SIG-M5 treated with dmso at 0.1 percent for 504 hours (cell line): ENCODE results near the gene ZNF189.

Experiments used
- DNase-seq: peaks from one replicate; lab custom pipeline; 2025; ENCODE audit not compliant: unreplicated experiment; lab: John Stamatoyannopoulos, UW

The ZNF189 gene

DNA sequence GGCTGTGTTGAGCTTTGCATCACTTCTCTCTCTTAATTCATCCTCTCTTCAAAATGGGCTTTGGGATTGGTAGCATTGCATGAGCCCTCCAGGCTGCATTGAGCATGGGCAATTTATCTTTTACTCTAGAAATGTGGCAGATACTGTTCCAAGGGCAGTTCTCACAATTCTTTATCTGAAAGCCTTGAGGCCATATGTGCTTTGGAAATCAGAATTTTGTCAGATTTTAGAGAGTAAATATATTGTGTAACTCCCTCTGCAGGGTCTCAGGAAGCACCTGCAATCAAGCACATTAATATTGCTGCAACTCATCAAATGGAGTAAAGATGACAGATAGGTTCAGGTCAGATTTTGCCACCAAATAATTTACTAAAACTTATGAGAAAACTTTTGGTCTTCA is 19.3 kb downstream of the ZNF189 start:
- DNase-seq = no peak

DNA sequence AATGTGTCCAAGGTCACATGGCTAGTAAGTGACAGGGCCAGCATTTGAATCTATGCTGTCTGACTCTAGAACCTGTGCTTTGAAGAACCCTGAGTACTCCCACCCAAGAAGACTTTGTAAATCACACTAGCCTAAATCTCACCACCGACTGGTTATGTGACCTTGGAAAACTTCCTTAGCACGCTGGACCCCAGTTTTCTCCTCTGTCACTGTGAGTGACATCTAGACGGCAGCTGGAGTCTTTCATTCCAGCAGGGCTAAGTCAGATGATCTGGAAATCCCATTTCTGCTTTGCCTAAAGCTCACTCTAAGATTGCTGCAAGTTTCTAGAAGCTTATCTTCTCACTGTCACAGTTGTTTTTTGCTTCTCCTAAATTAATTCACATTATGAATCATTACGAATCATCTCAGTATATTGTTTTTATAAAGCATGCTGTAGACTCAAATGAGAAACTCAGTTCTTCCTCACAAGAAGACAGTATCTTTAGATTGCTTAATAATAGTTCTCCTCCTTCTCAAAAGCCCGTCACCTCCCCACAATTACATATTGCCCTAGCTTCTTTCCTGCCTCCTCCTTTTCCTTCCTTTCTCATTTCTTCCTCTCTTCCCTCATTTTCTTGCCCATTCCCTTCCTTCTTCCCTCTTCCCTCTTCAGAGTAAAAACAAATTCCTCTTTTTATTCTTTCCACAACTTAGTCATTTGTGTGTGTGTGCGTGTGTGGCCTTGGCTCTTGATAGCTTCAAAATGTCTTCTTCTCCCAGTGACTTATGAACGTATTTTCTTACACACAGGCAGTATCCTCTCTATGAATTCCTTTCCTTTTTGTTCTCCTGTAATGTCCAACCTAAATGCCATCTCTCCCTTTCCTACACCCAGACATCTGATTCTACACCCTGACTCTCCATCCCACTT is 20.1 kb downstream of the ZNF189 start:
- no peak for DNase-seq

GRCh38 chr9:101419863-101420262 is 21.2 kb downstream of the ZNF189 start:
- no peak for DNase-seq

DNA sequence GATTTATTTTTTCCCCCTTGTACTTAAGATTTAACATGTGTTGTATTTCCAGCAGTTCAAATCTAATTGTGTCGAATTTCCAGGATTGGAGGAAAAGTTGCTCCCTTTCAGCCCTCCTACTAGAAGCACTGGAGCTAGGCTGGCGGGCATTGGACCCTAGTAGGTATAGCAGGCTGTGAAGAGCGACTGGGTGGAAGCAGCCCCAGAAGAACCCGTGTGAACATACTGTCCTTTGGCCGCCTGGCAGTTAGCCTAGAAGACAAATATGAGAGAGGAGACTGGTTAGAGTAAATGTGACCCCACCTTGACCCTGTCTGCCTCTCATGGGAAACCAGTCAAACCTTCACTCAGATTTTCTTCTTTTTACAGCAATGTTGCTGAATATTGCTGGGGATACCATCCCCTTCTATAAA is 23.0 kb downstream of the ZNF189 start:
- DNase-seq = no peak

DNA sequence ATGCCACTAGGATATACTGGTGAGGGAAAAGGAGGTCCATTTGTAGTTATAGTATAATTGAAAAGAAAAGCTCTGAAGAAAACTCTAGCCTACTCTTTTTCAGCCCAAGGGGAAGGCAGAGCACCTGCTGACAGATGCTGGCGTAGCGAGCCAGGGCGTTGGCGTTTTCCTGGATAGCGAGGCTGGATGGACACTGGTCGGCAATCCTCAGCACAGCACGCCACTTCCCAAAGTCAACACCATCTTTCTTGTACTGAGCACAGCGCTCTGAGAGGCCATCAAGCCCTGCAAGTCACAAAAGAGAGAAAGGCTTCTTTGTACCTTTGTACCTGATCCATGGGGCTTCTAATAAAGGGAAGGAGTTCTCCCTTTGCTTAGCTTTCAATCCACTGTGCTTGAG is 28.7 kb downstream of the ZNF189 start:
- DNase-seq = no peak

GRCh38 chr9:101427957-101428655 is 29.5 kb downstream of the ZNF189 start:
- DNase-seq = no peak

GRCh38 chr9:101428909-101429308 is 30.3 kb downstream of the ZNF189 start:
- DNase-seq = no peak

DNA sequence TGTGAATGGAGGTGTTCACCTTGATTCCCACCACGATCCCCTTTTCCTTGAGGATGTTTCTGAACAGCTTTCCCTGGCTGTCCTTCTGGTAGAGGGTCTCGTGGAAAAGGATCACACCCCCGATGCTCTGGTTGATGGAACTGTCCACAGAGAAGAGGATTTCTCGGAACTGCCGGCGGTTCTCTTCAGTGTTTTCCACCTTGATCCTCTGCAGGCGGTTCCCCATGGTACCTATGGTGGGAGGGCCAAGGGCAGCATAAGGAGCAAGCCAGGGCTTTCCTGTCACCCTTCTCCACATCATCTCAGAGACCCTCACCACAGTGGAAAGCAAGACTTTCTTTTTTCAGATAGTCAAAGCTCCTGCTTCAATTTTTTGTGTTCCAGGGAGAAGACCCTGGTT is 31.1 kb downstream of the ZNF189 start:
- DNase-seq = no peak

DNA sequence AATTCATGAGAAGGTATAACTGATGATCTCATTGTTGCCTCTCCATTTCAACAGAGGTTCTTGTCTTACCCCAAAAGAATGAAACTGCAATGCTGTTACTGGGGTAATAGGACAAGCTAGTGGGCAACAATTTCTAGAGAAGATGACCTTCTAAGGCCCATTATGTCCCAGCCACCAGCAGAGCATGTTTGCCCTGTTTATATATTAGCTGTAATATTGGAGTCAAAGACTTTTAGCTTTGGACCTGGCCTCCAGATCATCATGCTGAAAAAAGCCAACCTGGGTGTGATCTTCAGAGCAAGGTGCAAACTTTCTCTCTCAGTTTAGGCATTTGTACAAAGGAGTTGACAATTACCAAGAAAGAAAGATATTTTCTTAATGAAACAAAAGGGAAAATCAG is 33.5 kb downstream of the ZNF189 start:
- no peak for DNase-seq

DNA sequence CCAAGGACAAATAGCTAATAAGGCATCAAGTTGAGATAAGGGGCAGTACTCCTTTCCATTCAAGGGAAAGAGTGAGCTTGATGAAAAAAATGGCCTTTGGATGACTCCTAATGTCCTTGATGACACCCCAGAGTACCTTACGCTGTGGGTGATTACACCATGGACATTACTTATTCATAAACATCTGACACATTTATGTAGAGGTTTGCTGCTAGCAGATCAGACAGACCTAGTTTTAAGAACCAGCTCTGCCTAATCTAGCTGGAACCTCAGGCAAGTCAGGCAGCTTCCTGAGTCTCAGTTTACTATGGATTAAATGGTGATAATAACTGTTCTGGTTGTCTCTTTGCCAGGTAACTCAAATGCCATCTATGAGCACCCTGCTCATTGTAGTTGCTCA is 34.1 kb downstream of the ZNF189 start:
- DNase-seq = no peak

DNA sequence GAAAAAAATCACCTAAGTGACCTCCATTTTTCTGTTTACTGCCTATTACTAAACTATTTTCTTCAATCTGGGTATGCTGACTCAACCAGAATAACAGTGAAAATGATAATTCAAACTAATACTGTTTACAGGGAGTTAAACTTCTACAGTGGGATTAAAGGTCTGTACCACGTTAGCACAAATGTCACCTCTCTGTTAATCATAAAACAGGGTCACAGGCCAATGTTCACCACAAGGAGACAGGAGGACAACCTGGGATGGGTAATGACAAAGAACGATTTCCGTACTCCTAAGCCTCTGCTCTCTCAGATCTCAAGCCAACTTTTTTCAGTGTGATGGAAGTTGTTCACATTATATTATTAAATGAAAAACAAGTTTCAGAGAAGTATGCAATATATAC is 34.6 kb downstream of the ZNF189 start:
- DNase-seq = no peak

GRCh38 chr9:101434998-101435397 is 36.3 kb downstream of the ZNF189 start:
- DNase-seq = no peak

DNA sequence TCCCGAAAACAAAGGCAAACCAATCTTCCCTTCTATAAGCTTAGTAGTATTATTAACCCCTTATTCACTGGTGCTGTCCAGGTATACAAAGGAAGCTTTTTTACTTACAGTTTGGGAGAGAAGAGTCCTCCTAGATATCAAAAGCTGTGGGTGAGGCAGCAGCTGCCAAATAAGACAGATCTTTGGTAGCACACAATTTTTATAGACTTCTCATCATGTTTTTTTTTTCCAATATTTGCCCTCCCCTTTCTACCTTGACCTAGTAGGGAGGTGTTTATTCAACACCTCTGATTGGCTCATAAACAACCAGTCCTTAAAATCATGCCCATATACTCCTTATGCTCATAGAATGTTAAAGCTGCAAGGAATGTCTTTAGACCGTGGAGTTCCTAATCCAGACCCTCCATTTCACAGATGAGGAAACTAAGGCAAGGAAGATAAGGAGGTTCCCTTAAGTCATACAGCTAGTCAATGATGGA is 37.0 kb downstream of the ZNF189 start, which contains the start of gene ALDOB:
TSS of gene ALDOB (minus strand) at position 174 of the 479 bp plus-strand sequence. CDS start 4,887 bp downstream, outside the sequence.
- no peak for DNase-seq

- no peak for DNase-seq
These were observed 39.2 kb downstream of the ZNF189 start for GRCh38 chr9:101437806-101438232.

DNA sequence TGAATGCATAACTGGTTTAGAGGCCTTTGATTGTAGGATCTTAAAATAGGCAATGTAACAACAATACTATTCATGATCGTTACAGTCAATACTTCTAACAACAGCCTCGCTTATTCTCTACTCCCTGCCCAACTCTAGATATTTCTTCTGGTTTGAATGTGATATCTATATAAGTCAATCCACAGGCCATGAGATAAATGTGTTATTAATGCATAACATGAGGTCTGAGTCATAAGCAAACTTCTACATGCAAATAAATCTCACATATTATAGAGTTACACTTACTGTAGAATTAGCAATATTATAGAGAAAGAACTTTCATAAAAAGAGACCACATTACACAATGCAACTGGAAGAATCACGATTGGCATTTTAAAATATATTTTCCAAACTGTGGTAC is 39.9 kb downstream of the ZNF189 start:
- DNase-seq = no peak

GRCh38 chr9:101440714-101441230 is 42.1 kb downstream of the ZNF189 start:
- DNase-seq = no peak

DNA sequence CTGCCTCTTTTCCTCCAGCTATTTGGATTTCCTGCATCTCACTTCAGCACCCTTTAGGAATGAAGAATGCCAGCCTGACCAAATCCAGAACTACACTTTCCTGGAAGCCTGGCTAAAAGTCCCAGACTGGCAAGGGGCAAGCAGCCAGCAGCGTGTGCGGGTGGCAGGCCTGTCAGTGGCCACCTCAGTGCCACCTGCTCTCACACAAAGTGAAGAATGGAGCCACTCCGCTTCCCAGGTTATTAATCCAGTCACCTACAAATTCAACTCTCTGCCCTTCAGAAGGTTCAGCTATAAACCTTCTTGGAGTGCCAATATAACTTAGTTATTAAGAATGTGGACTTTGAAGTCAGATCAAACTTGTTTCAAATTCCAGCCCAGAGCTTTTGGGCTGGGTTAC is 43.7 kb downstream of the ZNF189 start:
- DNase-seq = no peak

DNA sequence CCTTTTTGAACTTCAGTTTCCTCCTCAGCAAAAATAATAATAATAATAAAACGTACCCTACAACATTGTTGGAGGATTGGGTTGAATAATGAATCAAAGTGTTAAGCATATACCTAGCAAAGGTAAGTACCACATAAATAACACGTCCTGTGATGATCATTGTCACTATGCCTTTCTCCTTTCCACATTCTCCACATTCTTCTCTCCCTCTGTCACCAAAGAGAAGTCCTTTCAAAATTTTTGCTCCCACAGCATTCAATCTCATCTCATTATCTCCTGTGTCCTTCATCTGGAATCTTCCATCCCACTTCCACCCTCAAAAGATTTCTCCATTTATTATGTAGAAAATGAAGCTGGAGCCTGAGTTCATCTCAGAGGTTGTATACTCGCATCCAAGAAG is 44.1 kb downstream of the ZNF189 start:
- DNase-seq = no peak

DNA sequence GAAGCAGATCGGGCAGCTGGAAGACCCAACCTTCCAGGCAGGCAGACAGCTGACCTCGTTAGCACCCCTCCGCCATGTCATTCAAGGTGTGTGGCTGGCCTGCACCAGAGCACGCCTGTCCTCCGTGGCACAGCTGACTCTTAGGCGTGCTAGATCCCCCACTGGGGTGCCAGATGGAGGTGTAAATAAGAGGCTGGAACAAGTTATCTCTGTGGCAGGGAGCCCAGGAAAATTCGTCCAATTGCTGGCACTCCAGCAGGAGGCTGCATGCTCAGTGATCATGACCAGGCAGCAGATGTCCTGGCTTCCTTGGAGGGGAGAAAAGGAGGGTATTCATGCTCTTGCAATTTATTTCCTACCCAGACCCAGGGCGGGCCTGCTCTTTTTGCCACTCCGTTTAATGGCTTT is 44.7 kb downstream of the ZNF189 start:
- no peak for DNase-seq

DNA sequence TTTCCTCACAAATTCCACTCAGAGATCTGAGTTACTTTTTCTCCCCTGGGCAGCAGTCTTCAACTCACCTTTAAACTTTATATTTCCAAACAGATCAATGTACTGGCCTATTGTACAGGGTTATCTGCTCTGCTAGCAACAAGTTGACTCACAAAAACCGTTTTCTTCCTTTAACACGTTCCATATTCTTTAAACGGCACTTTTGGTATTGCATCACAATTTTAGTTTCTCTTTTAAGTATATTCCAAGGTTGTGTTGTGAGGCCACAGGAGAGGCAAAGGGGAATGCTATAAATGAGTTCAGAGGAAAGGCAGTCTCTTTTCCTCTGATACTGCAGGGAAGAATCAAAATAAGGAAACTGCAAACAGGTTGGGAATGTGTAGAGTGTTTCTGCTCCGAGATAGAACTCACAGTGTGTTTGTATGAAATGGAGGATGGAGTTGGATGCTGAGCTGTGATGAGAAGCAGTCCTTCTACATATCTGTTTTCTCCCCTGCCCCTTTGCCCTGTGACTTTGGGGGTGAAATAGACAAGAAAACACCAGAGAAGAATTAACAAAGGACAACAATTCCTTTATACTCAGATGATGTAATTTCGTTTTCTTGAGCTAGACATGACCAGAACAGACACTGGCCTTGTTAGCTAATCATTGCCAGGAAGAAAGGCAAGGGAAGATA is 46.8 kb downstream of the ZNF189 start:
- DNase-seq = peak; percentile 44

GRCh38 chr9:101446732-101447131 is 48.1 kb downstream of the ZNF189 start:
- DNase-seq = no peak
